H1 (cell line): ENCODE data around the gene MAML1. TPM values are rescaled to one million over a fixed set of nuclear protein-coding genes. Genes with fewer than 3 reads are reported as not detected.

Experiments used
- CTCF ChIA-PET: fragments of 300-600 bp; sonication (Branson Sonifier 250); formaldehyde crosslinking; loops from one replicate; lab custom pipeline; 2021; ENCODE audit not compliant: partially characterized antibody; lab: Charles Lee
- POLR2A ChIA-PET: fragments of 300-600 bp; sonication (Branson Sonifier 250); formaldehyde crosslinking; loops from one replicate; lab custom pipeline; 2021; ENCODE audit warnings: inconsistent platforms; ENCODE audit not compliant: partially characterized antibody; lab: Charles Lee
- DNase-seq, 2 experiments: peaks; one replicate each; pipeline versions ENCODE4 v3.0.0 to v3.0.0-alpha.2; 2010 to 2022; ENCODE audit warnings: low spot score in 2 of 2, low read depth in 1 of 2, mixed read lengths in 1 of 2
- FAIRE-seq: peaks from 2 replicates; lab custom pipeline; 2011; peaks lifted over from hg19 to GRCh38; lab: Jason Lieb, UNC
- H2AFZ ChIP-seq: 2 replicates; pipeline ENCODE4 v1.8.1; 2012; ENCODE audit warnings: low read length, inconsistent platforms
- H2AK5ac ChIP-seq: 2 replicates; pipeline ENCODE4 v1.6.1; 2013; ENCODE audit warnings: low read depth, low read length
- H2BK120ac ChIP-seq: replicated peaks from 2 replicates; pipeline ENCODE3; 2013; ENCODE audit warnings: low read depth, low read length, inconsistent platforms
- H2BK12ac ChIP-seq: 2 replicates; pipeline ENCODE4 v1.6.1; 2013; ENCODE audit warnings: low read depth, low read length
- H2BK15ac ChIP-seq: 2 replicates; pipeline ENCODE4 v1.6.1; 2013; ENCODE audit warnings: low read length
- H2BK20ac ChIP-seq: 2 replicates; pipeline ENCODE4 v1.6.1; 2013; ENCODE audit warnings: low read length
- H2BK5ac ChIP-seq: 2 replicates; pipeline ENCODE4 v1.6.1; 2013; ENCODE audit warnings: low read depth, low read length
- H3K14ac ChIP-seq: 2 replicates; pipeline ENCODE4 v1.6.1; 2013; ENCODE audit warnings: inconsistent platforms; ENCODE audit not compliant: insufficient read length
- H3K18ac ChIP-seq: 2 replicates; pipeline ENCODE4 v1.6.1; 2013; ENCODE audit warnings: low read length; ENCODE audit errors: extremely low read depth
- H3K23ac ChIP-seq: 2 replicates; pipeline ENCODE4 v1.6.1; 2013; ENCODE audit warnings: inconsistent platforms; ENCODE audit not compliant: insufficient read length
- H3K23me2 ChIP-seq: 2 replicates; pipeline ENCODE4 v1.6.1; 2013; ENCODE audit warnings: low read depth, low read length
- H3K27ac ChIP-seq: 2 replicates; pipeline ENCODE4 v1.6.1; 2011; ENCODE audit warnings: low read depth, low read length, inconsistent platforms
- H3K27me3 ChIP-seq, 4 experiments: replicated peaks in 1 of 4; 1 replicate in 1 of 4; 2 replicates in 3 of 4; pipeline versions ENCODE4 v1.6.1 to v1.8.1; 2011 to 2013; ENCODE audit warnings: low read length in 3 of 4, mild to moderate bottlenecking in 3 of 4, inconsistent platforms in 2 of 4, mixed read lengths in 2 of 4, moderate library complexity in 1 of 4; ENCODE audit not compliant: control insufficient read depth in 3 of 4, insufficient read depth in 3 of 4; ENCODE audit errors: extremely low read depth in 1 of 4
- H3K36me3 ChIP-seq, 4 experiments: 2 replicates each; pipeline versions ENCODE4 v1.6.1 to v1.8.1; 2011 to 2013; ENCODE audit warnings: mild to moderate bottlenecking in 4 of 4, low read length in 3 of 4, moderate library complexity in 2 of 4, control low read depth in 1 of 4, inconsistent platforms in 1 of 4; ENCODE audit not compliant: insufficient read depth in 4 of 4, control insufficient read depth in 2 of 4
- H3K4ac ChIP-seq: replicated peaks from 2 replicates; pipeline ENCODE3; 2013; ENCODE audit warnings: low read length, low read depth, mixed read lengths, inconsistent platforms; ENCODE audit not compliant: insufficient read length
- H3K4me1 ChIP-seq, 4 experiments: replicated peaks in 1 of 4; 1 replicate in 1 of 4; 2 replicates in 3 of 4; pipeline versions ENCODE4 v1.6.1 to v1.8.1; 2011 to 2013; ENCODE audit warnings: low read length in 3 of 4, inconsistent platforms in 2 of 4, mixed read lengths in 1 of 4; ENCODE audit not compliant: insufficient read depth in 4 of 4, control insufficient read depth in 3 of 4
- H3K4me2 ChIP-seq, 2 experiments: 2 replicates each; pipeline versions ENCODE4 v1.6.1 to v1.8.1; 2011 to 2013; ENCODE audit warnings: low read depth in 2 of 2, low read length in 2 of 2, control low read depth in 1 of 2, inconsistent platforms in 1 of 2, mild to moderate bottlenecking in 1 of 2; ENCODE audit not compliant: insufficient read depth in 1 of 2
- H3K4me3 ChIP-seq, 4 experiments: fragments of 200-600, 300-600 bp in 1 of 4; sonication (generic), shearing (Covaris generic), sonication (Bioruptor Twin) in 1 of 4; 2 replicates each; pipeline versions ENCODE4 v1.5.1 to v1.8.1; 2011 to 2016; ENCODE audit warnings: low read length in 4 of 4, low read depth in 3 of 4, control low read depth in 2 of 4, inconsistent platforms in 2 of 4, mild to moderate bottlenecking in 2 of 4, mixed read lengths in 1 of 4, moderate library complexity in 1 of 4; ENCODE audit not compliant: insufficient read depth in 2 of 4; ENCODE audit errors: extremely low read depth in 1 of 4
- H3K56ac ChIP-seq: replicated peaks from 2 replicates; pipeline ENCODE3; 2013; ENCODE audit warnings: low read depth, mild to moderate bottlenecking, mixed read lengths, low read length, inconsistent platforms; ENCODE audit not compliant: insufficient read length
- H3K79me1 ChIP-seq: 2 replicates; pipeline ENCODE4 v1.6.1; 2013; ENCODE audit warnings: low read depth, low read length, control low read depth
- H3K79me2 ChIP-seq, 2 experiments: 2 replicates each; pipeline versions ENCODE4 v1.6.1 to v1.8.1; 2012 to 2013; ENCODE audit warnings: low read length in 2 of 2, mild to moderate bottlenecking in 2 of 2, inconsistent platforms in 1 of 2; ENCODE audit not compliant: insufficient read depth in 2 of 2, control insufficient read depth in 1 of 2
- H3K9ac ChIP-seq, 4 experiments: replicated peaks in 1 of 4; 1 replicate in 1 of 4; 2 replicates in 3 of 4; pipeline versions ENCODE4 v1.6.1 to v1.8.1; 2011 to 2013; ENCODE audit warnings: low read depth in 3 of 4, low read length in 3 of 4, control low read depth in 2 of 4, mild to moderate bottlenecking in 2 of 4, moderate library complexity in 2 of 4, inconsistent platforms in 1 of 4; ENCODE audit errors: extremely low read depth in 1 of 4
- H3K9me3 ChIP-seq, 2 experiments: 2 replicates each; pipeline versions ENCODE4 v1.6.1 to v1.8.1; 2012 to 2013; ENCODE audit warnings: mild to moderate bottlenecking in 2 of 2, moderate library complexity in 2 of 2, control low read depth in 1 of 2, inconsistent platforms in 1 of 2, low read depth in 1 of 2, low read length in 1 of 2, mixed read lengths in 1 of 2; ENCODE audit not compliant: insufficient read depth in 2 of 2
- H4K20me1 ChIP-seq, 2 experiments: replicated peaks in 1 of 2; 2 replicates each; pipeline versions ENCODE3 to v1.8.1; 2011 to 2013; ENCODE audit warnings: inconsistent platforms in 2 of 2, low read length in 2 of 2, mild to moderate bottlenecking in 1 of 2; ENCODE audit not compliant: insufficient read depth in 2 of 2, control insufficient read depth in 1 of 2
- H4K5ac ChIP-seq: 2 replicates; pipeline ENCODE4 v1.6.1; 2013; ENCODE audit warnings: low read length, low read depth, mixed read lengths, inconsistent platforms; ENCODE audit not compliant: insufficient read length
- H4K8ac ChIP-seq: 2 replicates; pipeline ENCODE4 v1.8.0; 2013; ENCODE audit warnings: mild to moderate bottlenecking, moderate library complexity, low read length, inconsistent platforms; ENCODE audit not compliant: insufficient read depth; ENCODE audit errors: extremely low read depth
- H4K91ac ChIP-seq: replicated peaks from 2 replicates; pipeline ENCODE3; 2013; ENCODE audit warnings: low read length, mixed read lengths, inconsistent platforms; ENCODE audit not compliant: insufficient read length
- BACH1 ChIP-seq: IDR thresholded peaks from 2 replicates; pipeline ENCODE4 v1.6.1; 2012; ENCODE audit warnings: low read length, improper control_type of control experiment
- CTCF ChIP-seq, 3 experiments: IDR thresholded peaks; 1 replicate in 2 of 3; 2 replicates in 1 of 3; pipeline versions ENCODE4 v1.5.1 to v1.6.1; 2011; ENCODE audit warnings: low read length in 3 of 3, mild to moderate bottlenecking in 3 of 3, inconsistent platforms in 2 of 3, low read depth in 1 of 3, moderate library complexity in 1 of 3; ENCODE audit not compliant: insufficient read depth in 1 of 3; ENCODE audit errors: control extremely low read depth in 1 of 3
- KDM4A ChIP-seq: IDR thresholded peaks from one replicate; pipeline ENCODE4 v1.7.1; 2012; ENCODE audit warnings: low read depth, mild to moderate bottlenecking, moderate library complexity, low read length, inconsistent platforms; ENCODE audit not compliant: severe bottlenecking
- RAD21 ChIP-seq, 2 experiments: IDR thresholded peaks in 1 of 2; conservative IDR thresholded peaks in 1 of 2; 2 replicates each; pipeline ENCODE4 v1.6.1; 2011; ENCODE audit warnings: low read depth in 2 of 2, low read length in 2 of 2, improper control_type of control experiment in 1 of 2, inconsistent platforms in 1 of 2, mild to moderate bottlenecking in 1 of 2, moderate library complexity in 1 of 2
- SP2 ChIP-seq: IDR thresholded peaks from 2 replicates; pipeline ENCODE4 v1.6.1; 2012; ENCODE audit warnings: mild to moderate bottlenecking, low read length, inconsistent platforms
- WGBS, 2 experiments: shearing (Covaris generic) in 1 of 2; methylation state at CpG; one replicate each; pipeline versions ENCODE4 v1.1.6 to v1.1.7; 2013 to 2015; ENCODE audit warnings: low lambda C conversion rate in 2 of 2, mixed read lengths in 2 of 2, inconsistent platforms in 1 of 2, low coverage in 1 of 2, missing lambda C conversion rate in 1 of 2; ENCODE audit not compliant: insufficient replicate concordance in 2 of 2, insufficient coverage in 1 of 2, insufficient read length in 1 of 2; ENCODE audit errors: extremely low coverage in 1 of 2, missing lambda C conversion rate in 1 of 2; 5-methylcytosine and 5-hydroxymethylcytosine counted together
- polyA plus RNA-seq, 7 experiments: library from polyadenylated mRNA; depleted of rRNA in 3 of 7; stranded (reverse) in 5 of 7; unstranded in 2 of 7; fragments of >200 nt in 5 of 7; fragments of 200-250 nt in 2 of 7; gene quantifications; 1 replicate in 5 of 7; 2 replicates in 1 of 7; 4 replicates in 1 of 7; pipeline versions ENCODE4 v1.2.1 to v1.2.3, GENCODE V29; 2011 to 2013; ENCODE audit warnings: missing spikeins in 2 of 7, mixed read lengths in 2 of 7
- total RNA-seq: library from RNA; stranded (reverse); fragmentation: NEBNext Ultra II Directional; extraction: Animal tissue kit (Norgen Biotek cat#: 25700); gene quantifications from 2 replicates; pipeline ENCODE4 v1.2.1, GENCODE V29; 2021

The MAML1 gene
- total and polyA plus RNA-seq, 2 of the 8 experiments (the other 6 are each of a cell fraction or from before 2014, with no cell fraction given): 17.1 to 41.9 TPM

GRCh38 chr5:179749857-179750508 lies 17.4 kb downstream of the MAML1 start:
- Histone ChIP-seq H2AK5ac (no peak overlapping the region), H2AFZ (no peak overlapping the region), H3K9ac (no peak overlapping the region), H3K18ac (no peak overlapping the region), H3K4me3 (no peak overlapping the region), H3K4ac (no peak overlapping the region), H2BK20ac (no peak overlapping the region), H3K14ac (no peak overlapping the region), H3K79me2 (peaks cover 4 to 88% of the 10 kb centered on the region in 2 experiments), H3K79me1 (peaks cover 15% of the 10 kb centered on the region), H3K56ac (no peak overlapping the region), H2BK15ac (no peak overlapping the region), H3K23me2 (no peaks in the 10 kb centered on the region), H2BK5ac (no peak overlapping the region; the same call in 1 of the 2 replicates), H3K27me3 (no peaks in the 10 kb centered on the region), H3K27ac (no peak overlapping the region), H3K36me3 (peaks cover 0 to 3% (median 1%) of the 10 kb centered on the region in 4 experiments; a peak in 2 of 8 replicates), H4K91ac (no peak overlapping the region), H3K9me3 (no peaks in the 10 kb centered on the region), H3K4me2 (no peak overlapping the region), H4K20me1 (peaks cover 4 to 21% of the 10 kb centered on the region in 2 experiments), H3K23ac (no peak overlapping the region), H2BK120ac (no peak overlapping the region), H3K4me1 (peaks cover 2 to 6% (median 4%) of the 10 kb centered on the region in 4 experiments), H2BK12ac (no peak overlapping the region), H4K5ac (no peak overlapping the region), H4K8ac (no peak overlapping the region)
- TF ChIP-seq KDM4A (no peak), RAD21 (IDR thresholded peaks at IDR 0.05 in 1 of 2, conservative IDR thresholded peaks at IDR 0.05 in 1 of 2; ENCODE audit: low read depth in 2 of 2, low read length in 2 of 2) (peak; percentile 11 to 23; a peak in 1 of 4 replicates), CTCF (IDR thresholded peaks at IDR 0.05; ENCODE audit: control extremely low read depth in 1 of 3, insufficient read depth in 1 of 3, low read depth in 1 of 3, low read length in 3 of 3) (peak in 2 of 3 experiments; percentile 27 to 56; a peak in 2 of 4 replicates), SP2 (no peak), BACH1 (no peak)
- WGBS, 2 experiments: 92% methylated on average over 8 of the region's 8 CpGs; no CpG with 5 or more reads in 1 of the 2 experiments
- FAIRE-seq (no peak), DNase-seq (no peak)
- ChIA-PET CTCF (interaction anchor here (0.6 to 2.2 kb wide), 12 partner anchors 9 to 332 kb away, joined by 3 to 23 read pairs (median 3); no protein-coding TSS in a partner anchor), POLR2A (interaction anchor here (1.0 to 2.1 kb wide), 5 partner anchors 10 to 28 kb away, joined by 3 to 12 read pairs (median 4); partner anchors contain the start of gene MAML1)
